Endothelial cell (in vitro differentiated cells): ENCODE results near the gene TLCD4. TPM values are rescaled to one million over a fixed set of nuclear protein-coding genes. Genes with fewer than 3 reads are reported as not detected.

Source experiments
- DNase-seq: peaks from one replicate; pipeline ENCODE4 v3.0.0; 2021; ENCODE audit warnings: low spot score
- H3K27ac Mint-ChIP-seq: one replicate; pipeline ENCODE4 v1.8.0; 2021; ENCODE audit warnings: mixed read lengths, inconsistent platforms; ENCODE audit not compliant: unreplicated experiment
- H3K27me3 Mint-ChIP-seq: one replicate; pipeline ENCODE4 v1.8.0; 2021; ENCODE audit warnings: mild to moderate bottlenecking, moderate library complexity, mixed read lengths, inconsistent platforms; ENCODE audit not compliant: unreplicated experiment
- H3K36me3 Mint-ChIP-seq: one replicate; pipeline ENCODE4 v1.8.0; 2021; ENCODE audit warnings: mild to moderate bottlenecking, low read depth, mixed read lengths, inconsistent platforms; ENCODE audit not compliant: unreplicated experiment
- H3K4me1 Mint-ChIP-seq: one replicate; pipeline ENCODE4 v1.8.0; 2021; ENCODE audit warnings: mild to moderate bottlenecking, mixed read lengths, inconsistent platforms; ENCODE audit not compliant: unreplicated experiment
- H3K4me3 Mint-ChIP-seq: one replicate; pipeline ENCODE4 v1.8.0; 2021; ENCODE audit warnings: mild to moderate bottlenecking, mixed read lengths, inconsistent platforms; ENCODE audit not compliant: unreplicated experiment
- H3K9me3 Mint-ChIP-seq: one replicate; pipeline ENCODE4 v1.8.0; 2021; ENCODE audit warnings: mixed read lengths, inconsistent platforms; ENCODE audit not compliant: unreplicated experiment
- total RNA-seq: library from RNA; stranded (reverse); fragmentation: NEBNext Ultra II Directional; extraction: Animal tissue kit (Norgen Biotek cat#: 25700); gene quantifications from one replicate; pipeline ENCODE4 v1.2.1, GENCODE V29; 2021; ENCODE audit not compliant: unreplicated experiment
- TF ChIP-seq, protein P1 (sequence below): fragments of 200-600 bp; sonication (generic); IDR thresholded peaks from one replicate; pipeline ENCODE4 v1.5.0; 2021; ENCODE audit warnings: antibody characterized with exemption; ENCODE audit not compliant: unreplicated experiment

Gene TLCD4
- total RNA-seq, 1 donor from 2014 or later, result 0.41 TPM

GRCh38 chr1:95126366-95126765 is 9.2 kb downstream of the TLCD4 start:
- Mint-ChIP-seq H3K9me3 (no peaks in the 10 kb centered on the region), H3K36me3 (no peaks in the 10 kb centered on the region), H3K4me1 (no peaks in the 10 kb centered on the region), H3K27me3 (no peaks in the 10 kb centered on the region), H3K4me3 (no peak overlapping the region), H3K27ac (no peak overlapping the region)
- no peak for DNase-seq
- TF ChIP-seq, protein P1, sequence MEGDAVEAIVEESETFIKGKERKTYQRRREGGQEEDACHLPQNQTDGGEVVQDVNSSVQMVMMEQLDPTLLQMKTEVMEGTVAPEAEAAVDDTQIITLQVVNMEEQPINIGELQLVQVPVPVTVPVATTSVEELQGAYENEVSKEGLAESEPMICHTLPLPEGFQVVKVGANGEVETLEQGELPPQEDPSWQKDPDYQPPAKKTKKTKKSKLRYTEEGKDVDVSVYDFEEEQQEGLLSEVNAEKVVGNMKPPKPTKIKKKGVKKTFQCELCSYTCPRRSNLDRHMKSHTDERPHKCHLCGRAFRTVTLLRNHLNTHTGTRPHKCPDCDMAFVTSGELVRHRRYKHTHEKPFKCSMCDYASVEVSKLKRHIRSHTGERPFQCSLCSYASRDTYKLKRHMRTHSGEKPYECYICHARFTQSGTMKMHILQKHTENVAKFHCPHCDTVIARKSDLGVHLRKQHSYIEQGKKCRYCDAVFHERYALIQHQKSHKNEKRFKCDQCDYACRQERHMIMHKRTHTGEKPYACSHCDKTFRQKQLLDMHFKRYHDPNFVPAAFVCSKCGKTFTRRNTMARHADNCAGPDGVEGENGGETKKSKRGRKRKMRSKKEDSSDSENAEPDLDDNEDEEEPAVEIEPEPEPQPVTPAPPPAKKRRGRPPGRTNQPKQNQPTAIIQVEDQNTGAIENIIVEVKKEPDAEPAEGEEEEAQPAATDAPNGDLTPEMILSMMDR, result no peak

- Mint-ChIP-seq H3K27me3 (no peaks in the 10 kb centered on the region), H3K9me3 (no peaks in the 10 kb centered on the region), H3K36me3 (no peaks in the 10 kb centered on the region), H3K4me1 (no peaks in the 10 kb centered on the region), H3K4me3 (no peak overlapping the region), H3K27ac (no peak overlapping the region)
- DNase-seq, result no peak
- TF ChIP-seq, protein P1, result no peak
Observed at GRCh38 chr1:95126846-95127245, 9.7 kb downstream of the TLCD4 start.

- H3K4me3 Mint-ChIP-seq, result no peak overlapping the region
Observed at GRCh38 chr1:95127380-95127779, 10.2 kb downstream of the TLCD4 start.

GRCh38 chr1:95132762-95133161 is 15.6 kb downstream of the TLCD4 start:
- Mint-ChIP-seq H3K4me1 (no peaks in the 10 kb centered on the region), H3K27ac (no peak overlapping the region), H3K36me3 (no peaks in the 10 kb centered on the region), H3K4me3 (no peak overlapping the region), H3K27me3 (no peaks in the 10 kb centered on the region), H3K9me3 (no peaks in the 10 kb centered on the region)
- TF ChIP-seq, protein P1, result no peak
- DNase-seq, result no peak

More at GRCh38 chr1:95127380-95127779, 10.2 kb downstream of the TLCD4 start:
- no peaks in the 10 kb centered on the region for H3K27me3 Mint-ChIP-seq
- H3K36me3 Mint-ChIP-seq, result no peaks in the 10 kb centered on the region
- no peak for DNase-seq
- TF ChIP-seq, protein P1, result no peak
- no peaks in the 10 kb centered on the region for H3K4me1 Mint-ChIP-seq
- H3K9me3 Mint-ChIP-seq, result no peaks in the 10 kb centered on the region
- H3K27ac Mint-ChIP-seq, result no peak overlapping the region

DNA sequence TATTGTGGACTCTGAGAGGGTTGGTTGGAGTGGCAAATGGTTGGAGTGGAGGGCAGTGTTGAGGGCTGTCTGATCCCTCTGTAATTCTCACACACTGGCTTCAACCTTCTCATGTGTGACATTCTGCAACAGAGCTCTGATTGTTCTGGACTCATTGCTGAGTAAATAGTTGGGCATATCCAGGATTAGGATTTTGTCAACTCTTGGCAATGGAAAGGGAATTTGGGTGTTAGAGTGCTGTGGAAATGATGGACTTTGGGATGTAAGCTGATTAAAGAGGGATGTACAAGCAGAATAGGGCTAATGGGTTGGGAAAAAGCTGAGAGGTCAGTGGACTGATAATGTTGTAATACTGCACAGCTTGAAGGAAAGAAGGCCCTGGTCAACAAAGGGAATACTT is 16.5 kb downstream of the TLCD4 start:
- Mint-ChIP-seq H3K27ac (no peak overlapping the region), H3K4me3 (no peak overlapping the region)
- TF ChIP-seq, protein P1, result no peak

More for the DNA sequence above, 16.5 kb downstream of the TLCD4 start:
- no peaks in the 10 kb centered on the region for H3K4me1 Mint-ChIP-seq
- DNase-seq, result no peak
- no peaks in the 10 kb centered on the region for H3K27me3 Mint-ChIP-seq
- no peaks in the 10 kb centered on the region for H3K9me3 Mint-ChIP-seq
- H3K36me3 Mint-ChIP-seq, result no peaks in the 10 kb centered on the region
